ENCODE data around the gene KBTBD12.

KBTBD12 gene

DNA sequence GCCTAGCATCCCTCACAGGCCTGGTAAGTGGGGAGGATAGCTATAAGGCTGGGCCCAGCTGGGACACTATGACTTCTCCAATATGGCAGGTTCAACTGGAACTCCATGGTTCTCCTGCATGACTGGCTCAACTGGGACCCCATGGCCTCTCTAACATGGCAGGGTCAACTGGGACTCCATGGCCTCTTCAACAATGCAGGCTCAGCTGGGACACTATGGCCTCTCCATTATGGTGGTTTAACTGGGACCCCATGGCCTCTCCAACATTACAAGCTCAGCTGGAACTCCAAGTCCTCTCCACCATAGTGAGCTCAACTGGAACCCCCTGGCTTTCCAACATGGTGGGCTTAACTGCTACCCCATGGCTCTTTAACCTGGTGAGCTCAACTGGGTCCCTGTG lies 79.0 kb downstream of the KBTBD12 start:
- no peak for DNase-seq
- no peak overlapping the region for H3K27ac ChIP-seq
- H3K4me3 ChIP-seq (ENCODE audit: low read depth, low read length): no peak overlapping the region
- H3K27me3 ChIP-seq (replicated peaks): no peaks in the 10 kb centered on the region
- in situ Hi-C loops (cut with HindIII; ENCODE audit: low pct_ligation_motif_present, low sequenced_read_pairs): no loop called here
- TF ChIP-seq, protein P1, sequence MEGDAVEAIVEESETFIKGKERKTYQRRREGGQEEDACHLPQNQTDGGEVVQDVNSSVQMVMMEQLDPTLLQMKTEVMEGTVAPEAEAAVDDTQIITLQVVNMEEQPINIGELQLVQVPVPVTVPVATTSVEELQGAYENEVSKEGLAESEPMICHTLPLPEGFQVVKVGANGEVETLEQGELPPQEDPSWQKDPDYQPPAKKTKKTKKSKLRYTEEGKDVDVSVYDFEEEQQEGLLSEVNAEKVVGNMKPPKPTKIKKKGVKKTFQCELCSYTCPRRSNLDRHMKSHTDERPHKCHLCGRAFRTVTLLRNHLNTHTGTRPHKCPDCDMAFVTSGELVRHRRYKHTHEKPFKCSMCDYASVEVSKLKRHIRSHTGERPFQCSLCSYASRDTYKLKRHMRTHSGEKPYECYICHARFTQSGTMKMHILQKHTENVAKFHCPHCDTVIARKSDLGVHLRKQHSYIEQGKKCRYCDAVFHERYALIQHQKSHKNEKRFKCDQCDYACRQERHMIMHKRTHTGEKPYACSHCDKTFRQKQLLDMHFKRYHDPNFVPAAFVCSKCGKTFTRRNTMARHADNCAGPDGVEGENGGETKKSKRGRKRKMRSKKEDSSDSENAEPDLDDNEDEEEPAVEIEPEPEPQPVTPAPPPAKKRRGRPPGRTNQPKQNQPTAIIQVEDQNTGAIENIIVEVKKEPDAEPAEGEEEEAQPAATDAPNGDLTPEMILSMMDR (IDR thresholded peaks at IDR 0.05; ENCODE audit: low read depth, low read length, missing control alignments): no peak
- no peaks in the 10 kb centered on the region for H3K36me3 ChIP-seq (replicated peaks)

DNA sequence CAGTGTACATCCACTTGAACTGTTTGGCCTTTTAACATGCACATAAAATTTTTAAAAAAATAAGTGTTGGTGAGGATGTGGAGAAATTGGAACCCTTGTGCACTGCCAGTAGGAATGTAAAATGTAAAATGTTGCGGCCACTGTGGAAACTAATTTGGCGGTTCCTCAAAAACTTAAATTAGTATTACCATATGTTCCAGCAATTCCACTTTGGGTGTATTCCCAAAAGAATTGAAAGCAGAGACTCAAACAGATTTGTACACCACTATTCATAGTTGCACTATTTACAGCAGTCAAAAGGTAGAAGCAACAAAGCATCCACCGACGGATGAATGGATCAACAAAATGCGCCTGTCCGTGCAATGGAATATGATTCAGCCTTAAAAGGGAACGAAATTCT lies 82.0 kb downstream of the KBTBD12 start:
- Histone ChIP-seq H3K36me3 (replicated peaks) (no peaks in the 10 kb centered on the region), H3K27me3 (replicated peaks) (no peaks in the 10 kb centered on the region), H3K4me3 (ENCODE audit: low read depth, low read length) (no peak overlapping the region), H3K27ac (no peak overlapping the region)
- DNase-seq: no peak
- in situ Hi-C loops (cut with HindIII; ENCODE audit: low pct_ligation_motif_present, low sequenced_read_pairs): no loop called here
- TF ChIP-seq, protein P1 (IDR thresholded peaks at IDR 0.05; ENCODE audit: low read depth, low read length, missing control alignments): no peak

DNA sequence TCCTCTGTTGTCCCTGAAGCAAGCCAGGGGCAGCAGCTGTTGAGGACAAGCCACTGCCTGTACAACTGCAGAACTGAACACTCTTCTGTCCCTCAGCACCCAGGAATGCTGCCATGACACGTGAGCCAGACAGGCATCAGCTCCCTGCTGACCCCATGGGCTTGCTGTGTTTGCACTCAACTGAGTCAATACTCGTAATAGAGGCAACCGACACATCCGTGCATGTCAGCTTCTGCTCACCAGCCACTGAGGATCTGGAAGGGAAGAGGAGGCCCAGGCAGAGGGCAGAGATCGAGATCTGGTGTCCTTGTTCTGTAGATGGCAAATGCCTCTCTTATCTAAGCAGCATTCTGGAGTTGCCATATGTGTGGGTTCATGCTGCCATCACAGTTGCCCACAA lies 82.9 kb downstream of the KBTBD12 start:
- no peak for DNase-seq
- TF ChIP-seq, protein P1 (IDR thresholded peaks at IDR 0.05; ENCODE audit: low read depth, low read length, missing control alignments): no peak
- Histone ChIP-seq H3K36me3 (replicated peaks) (no peaks in the 10 kb centered on the region), H3K4me3 (ENCODE audit: low read depth, low read length) (no peak overlapping the region), H3K27ac (no peak overlapping the region), H3K27me3 (replicated peaks) (no peaks in the 10 kb centered on the region)
- in situ Hi-C loops (cut with HindIII; ENCODE audit: low pct_ligation_motif_present, low sequenced_read_pairs): no loop called here

DNA sequence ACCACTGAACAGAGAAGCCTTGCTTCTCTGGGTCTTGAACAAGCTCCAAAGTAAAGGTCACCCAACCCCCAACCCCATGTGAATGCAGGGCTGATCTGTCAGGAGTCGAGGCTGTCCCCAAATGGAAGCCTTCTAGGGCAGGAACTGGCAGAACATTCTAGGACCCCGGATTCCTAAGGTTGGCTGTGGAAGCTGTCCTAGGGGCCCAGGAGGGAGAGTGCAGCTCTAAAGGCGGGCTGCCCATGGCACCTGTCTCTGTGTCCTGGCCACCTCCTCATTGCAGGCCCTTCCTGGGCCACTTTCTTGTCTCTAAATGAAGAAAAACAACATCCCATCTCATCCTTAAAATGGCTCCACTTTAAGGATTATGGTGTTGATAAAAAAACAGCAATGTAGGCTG lies 83.6 kb downstream of the KBTBD12 start:
- H3K4me3 ChIP-seq (ENCODE audit: low read depth, low read length): no peak overlapping the region
- H3K36me3 ChIP-seq (replicated peaks): no peaks in the 10 kb centered on the region
- H3K27me3 ChIP-seq (replicated peaks): no peaks in the 10 kb centered on the region
- TF ChIP-seq, protein P1 (IDR thresholded peaks at IDR 0.05; ENCODE audit: low read depth, low read length, missing control alignments): no peak
- no peak for DNase-seq
- in situ Hi-C loops (cut with HindIII; ENCODE audit: low pct_ligation_motif_present, low sequenced_read_pairs): no loop called here
- no peak overlapping the region for H3K27ac ChIP-seq

DNA sequence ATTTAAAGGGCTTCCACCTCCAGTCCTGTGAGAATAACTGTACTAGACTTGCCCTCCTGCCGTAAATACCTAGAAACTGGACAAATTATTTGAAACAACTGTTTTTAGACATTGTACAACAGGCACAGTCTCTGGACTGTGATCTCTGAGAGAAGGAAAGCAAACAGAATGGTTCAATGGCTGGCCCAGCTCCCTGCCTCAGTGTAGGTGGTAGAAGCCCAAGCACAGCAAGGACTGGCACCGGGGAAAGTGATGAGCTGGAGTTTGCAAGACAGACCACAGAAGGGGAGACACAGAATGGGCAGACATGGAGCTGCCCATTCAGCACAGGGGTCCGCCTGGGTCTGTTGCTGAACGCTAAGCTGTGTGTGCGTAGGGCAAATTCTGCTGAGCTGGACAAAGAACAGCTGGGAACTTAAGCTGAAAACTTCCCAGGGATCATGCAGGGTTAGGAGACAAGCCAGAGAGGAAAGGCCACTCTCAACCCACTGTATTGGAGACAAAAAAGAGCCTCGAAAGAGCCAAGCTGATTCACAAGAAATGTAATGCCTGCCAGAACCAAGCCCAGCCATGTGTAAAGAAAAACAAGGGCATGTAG lies 84.6 kb downstream of the KBTBD12 start:
- no peaks in the 10 kb centered on the region for H3K36me3 ChIP-seq (replicated peaks)
- no peak overlapping the region for H3K27ac ChIP-seq
- in situ Hi-C loops (cut with HindIII; ENCODE audit: low pct_ligation_motif_present, low sequenced_read_pairs): no loop called here
- no peaks in the 10 kb centered on the region for H3K27me3 ChIP-seq (replicated peaks)
- H3K4me3 ChIP-seq (ENCODE audit: low read depth, low read length): no peak overlapping the region
- DNase-seq: no peak
- TF ChIP-seq, protein P1 (IDR thresholded peaks at IDR 0.05; ENCODE audit: low read depth, low read length, missing control alignments): no peak

DNA sequence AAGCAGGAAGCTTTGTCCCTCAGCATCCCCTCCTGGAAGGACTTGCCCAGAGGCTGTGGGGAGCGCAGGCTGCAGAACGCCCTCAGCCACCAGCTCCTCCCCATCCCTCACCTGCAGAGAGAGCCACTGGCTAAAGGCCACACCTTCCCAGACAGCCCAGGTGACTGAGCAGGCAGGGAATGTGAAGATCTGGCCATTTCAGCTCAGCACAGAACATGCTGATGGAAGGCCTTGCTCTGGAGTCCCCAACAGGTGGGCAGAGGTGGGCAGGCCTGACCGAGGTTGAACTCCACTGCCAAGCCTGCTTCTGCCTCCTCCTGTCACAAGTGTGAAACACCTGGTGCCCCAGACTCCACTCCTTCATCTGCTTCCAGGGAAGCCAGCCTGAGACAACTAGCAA lies 86.5 kb downstream of the KBTBD12 start:
- Histone ChIP-seq H3K27me3 (replicated peaks) (no peaks in the 10 kb centered on the region), H3K4me3 (ENCODE audit: low read depth, low read length) (no peak overlapping the region), H3K36me3 (replicated peaks) (no peaks in the 10 kb centered on the region), H3K27ac (no peak overlapping the region)
- in situ Hi-C loops (cut with HindIII; ENCODE audit: low pct_ligation_motif_present, low sequenced_read_pairs): no loop called here
- TF ChIP-seq, protein P1 (IDR thresholded peaks at IDR 0.05; ENCODE audit: low read depth, low read length, missing control alignments): no peak
- DNase-seq: no peak
